Heart left ventricle (tissue), 16 donors: ENCODE data around the gene ARMC5. TPM values are rescaled to one million over a fixed set of nuclear protein-coding genes. Genes with fewer than 3 reads are reported as not detected.
A peak's percentile ranks its signal among the peaks of the same experiment; 100 is the strongest.

ENCODE experiments used
- ATAC-seq, 4 donors: fragments of 200-7000 bp; cut with Tn5 transposase; one replicate each; pipeline ENCODE4 v1.9.1; 2020 to 2022; ENCODE audit warnings: moderate library complexity in 4 of 4, mild to moderate bottlenecking in 3 of 4, moderate number of reproducible peaks in 1 of 4
- DNase-seq, 5 donors: peaks; one replicate each; pipeline ENCODE4 v3.0.0-alpha.2; 2020
- H3K27ac ChIP-seq, 12 donors: fragments of 200-600 bp; sonication (generic) in 4 of 12; one replicate each; pipeline versions ENCODE4 v1.5.0 to v1.8.0; 2016 to 2022; ENCODE audit warnings: mild to moderate bottlenecking in 2 of 12
- H3K27me3 ChIP-seq, 9 donors: fragments of 200-600 bp; sonication (generic) in 2 of 9; one replicate each; pipeline versions ENCODE4 v1.5.1 to v1.8.0; 2016 to 2022; ENCODE audit warnings: mild to moderate bottlenecking in 3 of 9
- H3K36me3 ChIP-seq, 9 donors: fragments of 200-600 bp; sonication (generic) in 2 of 9; one replicate each; pipeline versions ENCODE4 v1.5.0 to v1.8.0; 2018 to 2022; ENCODE audit warnings: mild to moderate bottlenecking in 2 of 9
- H3K4me1 ChIP-seq, 12 donors: fragments of 200-600 bp; sonication (generic) in 4 of 12; one replicate each; pipeline versions ENCODE4 v1.5.0 to v1.8.0; 2016 to 2022; ENCODE audit warnings: mild to moderate bottlenecking in 3 of 12
- H3K4me3 ChIP-seq, 12 donors: fragments of 200-600 bp; sonication (generic) in 4 of 12; one replicate each; pipeline versions ENCODE4 v1.5.0 to v1.8.0; 2017 to 2022; ENCODE audit warnings: mild to moderate bottlenecking in 9 of 12, moderate library complexity in 4 of 12
- H3K9me3 ChIP-seq, 12 donors: fragments of 200-600 bp; sonication (generic) in 4 of 12; one replicate each; pipeline versions ENCODE4 v1.5.0 to v1.8.0; 2016 to 2022; ENCODE audit warnings: mild to moderate bottlenecking in 1 of 12
- CTCF ChIP-seq, 12 donors: fragments of 200-600 bp; sonication (generic) in 4 of 12; IDR thresholded peaks; one replicate each; pipeline versions ENCODE4 v1.5.0 to v1.8.0; 2018 to 2022; ENCODE audit warnings: antibody characterized with exemption in 12 of 12, mild to moderate bottlenecking in 5 of 12
- POLR2A ChIP-seq, 2 donors: fragments of 450-650 bp; IDR thresholded peaks; one replicate each; pipeline ENCODE4 v1.6.1; 2017; ENCODE audit warnings: antibody characterized with exemption in 2 of 2, mild to moderate bottlenecking in 2 of 2, moderate library complexity in 2 of 2
- WGBS, 4 donors: extraction: QIAGEN DNeasy Blood & Tissue Kit in 2 of 4; methylation state at CpG; one replicate each; pipeline versions ENCODE4 v1.1.5 to v1.1.7; 2013 to 2018; 5-methylcytosine and 5-hydroxymethylcytosine counted together
- intact Hi-C, 10 donors: fragments of 100-400 bp; cut with DNase I; formaldehyde crosslinking; loops; one replicate each; pipeline versions ENCODE4 v1.11.1 to v1.14.2; 2022
- polyA plus RNA-seq, 2 donors: library from polyadenylated mRNA; stranded (reverse); fragments of 200-250 nt; gene quantifications; one replicate each; pipeline ENCODE4 v1.2.3, GENCODE V29; 2013
- total RNA-seq, 9 donors: library from RNA; depleted of rRNA in 2 of 9; stranded (reverse); fragments of >200 nt in 2 of 9; fragmentation: NEBNext Ultra II Directional in 3 of 9; extraction: Animal tissue kit (Norgen Biotek cat#: 25700) in 3 of 9; gene quantifications; one replicate each; pipeline versions ENCODE4 v1.1.0 to v1.2.4, GENCODE V29; 2016 to 2023
- donor health status: ischemic (EF 13 %, LVEDD 7.1; RV severe dilation, severe dysfunction).
- donor health status: healthy with polysubstance abuse.
- donor health status: DM: no; HTN: yes; CAD: no.
- donor health status: DM: no; HTN: no; CAD: no.
- donor health status: ischemic (EF 25% LVEDD 6.9; RV normal size, moderate dysfunction).
- donor health status: ischemic (EF 25% LVEDD 5.7; RV mildly dilated, moderate dysfunction).
- donor health status: healthy.
- donor health status: DM: yes; HTN: yes; CAD: no.
- donor health status: ischemic (EF 35%, LVEDD 5.7; RV mildly dilated, moderate dysfunction).
- donor health status: nonischemic (EF 11% LVEDD 7.7; RV severe dilation, severe dysfunction).
- donor health status: DM: yes; HTN: yes; CAD: no.
- donor health status: PGD.
- donor health status: ischemic (EF 29% LVEDD 5.4; RV normal size, mild dysfunction).
- donor health status: nonischemic (EF 23%, LVEDD 6.1; RV moderate dilation, normal function).

ARMC5 gene
- total and polyA plus RNA-seq, 11 donors, result 4.1 to 9.2 (median 6.6) TPM

- 0 to 1% (median 1%) methylated on average over 10 to 60 of the region's 60 CpGs for WGBS, 4 donors
- TF ChIP-seq POLR2A (IDR thresholded peaks at IDR 0.05), result no peak
- no peak for TF ChIP-seq CTCF (IDR thresholded peaks at IDR 0.05)
- DNase-seq, result peak in 1 of 5 donors; percentile 72
- Histone ChIP-seq H3K27me3 (peaks cover 0 to 23% (median 7%) of the 10 kb centered on the region in 9 donors), H3K9me3 (no peaks in the 10 kb centered on the region), H3K36me3 (peaks cover 0 to 32% (median 24%) of the 10 kb centered on the region in 9 donors), H3K27ac (no peak overlapping the region), H3K4me3 (peak overlapping the region; percentile 27 to 68 (median 58)), H3K4me1 (peaks cover 8 to 22% (median 17%) of the 10 kb centered on the region in 12 donors)
- peak; percentile 42 to 65 (median 63) for ATAC-seq
- intact Hi-C loops, result loop anchor here in 1 of 10 donors (10.0 kb wide), 1 partner anchor 217 kb away; no protein-coding TSS in a partner anchor
Observed at GRCh38 chr16:31487720-31488467, 28.6 kb downstream of the ARMC5 start.

GRCh38 chr16:31488468-31489297, 29.4 kb downstream of the ARMC5 start:
- intact Hi-C loops, result loop anchor here in 1 of 10 donors (10.0 kb wide), 1 partner anchor 216 kb away; no protein-coding TSS in a partner anchor
- H3K27ac ChIP-seq, result no peak overlapping the region
- peaks cover 0 to 23% (median 7%) of the 10 kb centered on the region in 9 donors for H3K27me3 ChIP-seq
- no peaks in the 10 kb centered on the region for H3K9me3 ChIP-seq
- peak in 1 of 5 donors; percentile 72 for DNase-seq
- H3K4me3 ChIP-seq, result peak overlapping the region in 10 of 12 donors; percentile 54 to 68 (median 60)
- H3K36me3 ChIP-seq, result peaks cover 0 to 40% (median 32%) of the 10 kb centered on the region in 9 donors
- TF ChIP-seq POLR2A (IDR thresholded peaks at IDR 0.05), result no peak
- no peak for TF ChIP-seq CTCF (IDR thresholded peaks at IDR 0.05)
- WGBS, 4 donors, result 33 to 60% (median 43%) methylated on average over 35 to 77 of the region's 77 CpGs
- peak in 2 of 4 donors; percentile 8 to 27 for ATAC-seq
- H3K4me1 ChIP-seq, result peaks cover 8 to 22% (median 17%) of the 10 kb centered on the region in 12 donors

GRCh38 chr16:31489298-31489564, 29.9 kb downstream of the ARMC5 start:
- Histone ChIP-seq H3K36me3 (peaks cover 0 to 45% (median 37%) of the 10 kb centered on the region in 9 donors), H3K4me1 (peaks cover 8 to 22% (median 17%) of the 10 kb centered on the region in 12 donors), H3K27ac (no peak overlapping the region), H3K27me3 (peaks cover 0 to 23% (median 7%) of the 10 kb centered on the region in 9 donors), H3K9me3 (no peaks in the 10 kb centered on the region), H3K4me3 (no peak overlapping the region)
- WGBS, 4 donors, result 85 to 94% (median 89%) methylated on average over 7 of the region's 7 CpGs
- no peak for DNase-seq
- ATAC-seq, result peak in 2 of 4 donors; percentile 1 to 2
- TF ChIP-seq CTCF (IDR thresholded peaks at IDR 0.05) (no peak), POLR2A (IDR thresholded peaks at IDR 0.05) (no peak)
- intact Hi-C loops, result loop anchor here in 1 of 10 donors (10.0 kb wide), 1 partner anchor 216 kb away; no protein-coding TSS in a partner anchor
